H54 (cell line): ENCODE measurements around the gene BOK.
"Not testable (repeated sequence)": the region's sequence is repeated elsewhere in the genome, so short reads cannot be mapped to it uniquely, and the experiment has no call there.

ENCODE experiments used
- DNase-seq: peaks from one replicate; pipeline ENCODE4 v3.0.0; 2011; ENCODE audit warnings: low spot score, mixed read lengths; ENCODE audit not compliant: insufficient read length
- FAIRE-seq: peaks from 3 replicates; lab custom pipeline; 2011; peaks lifted over from hg19 to GRCh38; lab: Jason Lieb, UNC
- POLR2A ChIP-seq: IDR thresholded peaks from 2 replicates; pipeline ENCODE4 v1.6.1; 2011; ENCODE audit warnings: low read depth, mild to moderate bottlenecking, low read length

The BOK gene, protein sequence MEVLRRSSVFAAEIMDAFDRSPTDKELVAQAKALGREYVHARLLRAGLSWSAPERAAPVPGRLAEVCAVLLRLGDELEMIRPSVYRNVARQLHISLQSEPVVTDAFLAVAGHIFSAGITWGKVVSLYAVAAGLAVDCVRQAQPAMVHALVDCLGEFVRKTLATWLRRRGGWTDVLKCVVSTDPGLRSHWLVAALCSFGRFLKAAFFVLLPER

DNA sequence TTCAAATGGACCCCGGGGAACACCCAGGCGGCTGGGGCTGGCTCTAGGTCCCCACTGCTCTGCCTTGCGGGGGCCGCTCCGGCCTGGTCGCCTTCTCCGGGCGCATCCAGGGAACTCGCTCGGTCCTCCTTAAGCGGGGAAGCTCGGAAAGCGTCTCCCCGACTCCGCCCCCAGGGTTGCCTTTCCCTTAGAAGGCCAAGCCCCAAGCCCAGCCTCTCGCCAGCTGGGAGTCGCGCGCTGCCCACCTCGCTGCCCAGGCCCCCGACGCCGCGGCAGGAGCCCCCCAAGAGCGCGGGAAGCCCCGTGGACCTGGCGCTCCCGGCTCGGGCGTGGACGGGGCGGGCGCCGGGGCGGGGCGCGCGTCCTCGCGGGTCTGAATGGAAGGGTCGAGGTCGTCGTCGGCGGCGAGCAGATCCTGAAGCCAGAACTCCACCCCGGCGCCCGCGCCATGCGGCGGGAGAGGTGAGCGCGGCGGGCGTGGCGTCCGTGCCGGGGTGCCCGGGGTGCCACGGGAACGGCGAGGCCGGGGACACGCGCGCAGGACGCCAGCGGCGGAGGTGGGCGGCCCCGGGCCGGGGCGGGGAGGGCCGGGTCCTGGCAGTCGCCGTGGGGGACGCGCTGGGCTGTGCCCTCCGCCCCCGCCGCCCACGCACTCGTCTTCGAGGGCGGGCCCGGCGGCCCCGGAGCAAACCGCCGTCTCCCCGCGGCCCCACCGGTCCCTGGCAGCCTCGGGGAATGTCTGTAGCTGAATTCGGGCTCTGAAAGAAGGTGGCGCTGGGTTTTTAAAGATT is at the start of gene BOK:
Gene BOK, plus strand, starts transcription at position 214 of the 791 bp plus-strand sequence. CDS start 739 bp downstream, outside the sequence.
- FAIRE-seq (no peak), DNase-seq (peak; percentile 78)
- TF ChIP-seq POLR2A: no peak; the same call in 1 of the 2 replicates

DNA sequence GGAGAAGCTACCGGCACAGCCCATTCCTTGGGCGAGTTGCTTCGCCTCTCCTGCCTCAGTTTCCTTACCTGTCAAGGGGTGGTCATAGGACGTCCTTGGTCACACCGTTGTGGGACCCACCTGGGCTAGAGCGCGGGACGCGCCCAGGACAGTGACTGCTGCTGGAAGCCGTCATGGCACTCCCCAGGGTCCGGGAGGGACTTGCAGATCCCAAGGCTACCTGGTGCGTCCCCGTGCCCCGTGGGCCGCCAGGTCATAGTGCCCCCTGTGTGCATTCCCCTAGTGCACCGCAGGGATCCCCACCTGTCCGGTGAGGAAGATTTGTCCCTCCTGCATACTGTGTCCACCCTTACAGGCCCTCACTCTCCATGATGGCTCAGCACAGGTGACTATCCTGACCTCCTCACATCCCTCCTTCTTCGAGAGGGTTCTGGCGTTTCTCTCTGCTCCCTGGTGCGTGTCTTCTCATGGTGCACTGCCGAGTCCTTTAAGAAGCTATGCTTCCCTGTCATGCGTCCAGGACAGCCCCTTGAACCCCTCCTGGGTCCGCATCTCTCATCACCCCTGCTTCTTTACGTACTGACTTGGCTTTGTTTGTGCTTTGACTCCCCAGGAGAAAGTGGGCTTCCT is 49.3 kb upstream of the BOK start:
- TF ChIP-seq POLR2A: no peak
- FAIRE-seq (no peak), DNase-seq (no peak)

DNA sequence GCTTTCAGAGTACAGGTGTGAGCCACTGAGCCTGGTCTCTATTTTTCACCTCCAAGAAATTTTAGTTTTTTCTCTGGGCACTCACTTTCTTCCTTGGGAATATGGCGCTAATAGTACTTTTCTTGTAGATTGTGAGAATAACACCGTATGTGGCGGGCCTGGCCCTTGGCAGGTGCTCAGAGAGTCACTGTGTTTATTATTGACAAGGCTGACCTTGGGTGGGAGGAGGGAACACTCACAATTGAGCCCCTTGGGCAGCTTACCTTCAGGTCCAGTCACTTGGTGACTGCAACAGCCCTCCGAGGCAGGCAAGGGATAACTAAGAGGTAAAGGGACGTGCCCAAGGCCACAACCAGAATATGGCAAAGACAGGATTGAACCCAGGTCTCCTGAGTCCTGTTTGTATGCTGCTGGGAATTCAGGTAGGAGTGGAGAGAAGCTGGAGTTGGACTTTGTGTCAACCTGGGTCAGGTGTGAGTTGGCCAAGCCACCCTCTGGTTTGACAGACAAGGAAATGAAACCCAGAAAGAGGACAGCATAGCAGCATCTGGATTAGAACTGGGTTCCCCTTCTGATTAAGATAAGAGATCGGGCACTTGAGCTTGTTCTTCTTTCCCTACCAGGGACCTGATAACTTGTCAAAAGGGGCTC is 47.3 kb upstream of the BOK start:
- no peak for TF ChIP-seq POLR2A
- DNase-seq (no peak), FAIRE-seq (no peak)

DNA sequence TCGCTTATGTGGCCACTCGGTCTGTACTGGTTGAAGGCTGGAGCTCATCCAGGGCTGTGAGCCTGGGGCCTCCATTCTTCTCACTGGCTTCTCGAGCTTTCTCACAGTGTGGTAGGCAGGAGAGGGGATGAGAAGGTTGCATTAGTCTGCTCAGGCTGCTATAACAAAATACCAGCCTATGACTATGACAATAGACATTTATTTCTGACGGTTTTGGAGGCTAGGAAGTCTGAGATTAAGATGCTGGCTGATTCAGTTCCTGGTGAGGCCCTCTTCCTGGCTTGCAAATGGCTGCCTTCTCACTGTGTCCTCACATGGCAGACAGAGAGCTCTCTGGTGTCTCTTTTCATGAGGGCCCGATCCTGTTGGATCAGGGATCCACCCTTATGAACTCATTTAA is 44.0 kb upstream of the BOK start:
- no peak for TF ChIP-seq POLR2A
- FAIRE-seq (no peak), DNase-seq (no peak)

DNA sequence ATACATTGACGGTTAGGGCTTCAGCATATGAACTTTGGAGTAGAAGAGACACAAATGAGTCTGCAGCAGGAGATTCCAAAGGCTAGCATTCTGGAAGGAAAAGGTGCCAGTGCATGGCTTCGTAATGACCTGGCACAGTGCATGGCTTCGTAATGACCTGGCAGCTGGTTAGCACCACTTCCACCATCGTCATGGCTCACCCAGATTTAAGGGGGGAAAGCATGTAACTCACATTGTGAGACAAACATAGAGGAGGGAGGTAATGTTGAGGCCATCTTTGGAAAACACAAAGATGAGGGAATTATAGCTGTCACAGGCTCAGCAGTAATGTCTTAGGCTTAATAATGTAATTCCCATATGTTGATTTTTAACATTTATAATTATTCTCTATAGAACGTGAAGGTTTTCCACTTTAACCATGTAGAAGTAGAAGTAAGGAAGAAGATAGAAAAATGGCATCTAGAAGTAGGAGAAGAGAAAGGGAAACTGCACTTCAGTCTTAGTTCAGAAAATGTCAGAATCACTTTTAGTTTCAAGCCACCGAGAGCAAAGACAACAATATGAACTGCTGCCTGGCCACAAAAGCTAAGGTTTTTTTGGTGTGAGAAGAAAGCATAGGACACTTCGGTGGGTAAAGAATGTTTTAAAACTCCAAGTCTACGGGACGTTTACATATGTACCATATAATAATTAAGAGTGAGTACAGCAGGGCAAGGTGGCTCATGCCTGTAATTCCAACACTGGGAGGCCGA is 43.4 kb upstream of the BOK start:
- FAIRE-seq (no peak), DNase-seq (no peak)
- TF ChIP-seq POLR2A: no peak

DNA sequence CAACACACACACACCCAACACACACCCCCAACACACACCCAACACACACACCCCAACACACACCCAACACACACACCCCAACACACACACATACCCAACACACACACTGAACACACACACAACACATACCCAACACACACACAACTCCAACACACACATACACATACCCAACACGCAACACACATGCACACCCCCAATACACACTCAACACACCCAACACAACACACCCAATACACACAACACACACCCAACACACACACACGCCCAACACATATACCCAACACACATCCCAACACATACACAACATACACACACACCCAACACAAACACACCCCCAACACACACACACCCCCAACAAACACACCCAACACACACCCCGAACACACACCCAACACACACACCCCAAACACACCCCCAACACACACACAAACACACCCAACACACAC is 42.0 kb upstream of the BOK start:
- DNase-seq (no peak), FAIRE-seq (no peak)
- no peak for TF ChIP-seq POLR2A

DNA sequence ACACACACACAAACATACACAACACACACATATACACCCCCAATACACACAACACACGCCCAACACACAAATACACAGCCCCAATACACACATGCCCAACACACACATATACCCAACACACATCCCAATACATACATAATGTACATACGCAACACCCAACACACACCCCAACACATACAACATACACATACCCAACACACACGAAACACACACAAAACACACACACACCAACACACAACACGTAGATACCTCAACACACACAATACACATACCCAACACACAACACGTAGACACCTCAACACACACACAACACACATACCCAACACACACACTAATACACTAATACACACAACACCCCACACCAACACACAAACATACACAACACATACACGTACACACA is 41.2 kb upstream of the BOK start:
- DNase-seq (no peak), FAIRE-seq (no peak)
- no peak for TF ChIP-seq POLR2A

DNA sequence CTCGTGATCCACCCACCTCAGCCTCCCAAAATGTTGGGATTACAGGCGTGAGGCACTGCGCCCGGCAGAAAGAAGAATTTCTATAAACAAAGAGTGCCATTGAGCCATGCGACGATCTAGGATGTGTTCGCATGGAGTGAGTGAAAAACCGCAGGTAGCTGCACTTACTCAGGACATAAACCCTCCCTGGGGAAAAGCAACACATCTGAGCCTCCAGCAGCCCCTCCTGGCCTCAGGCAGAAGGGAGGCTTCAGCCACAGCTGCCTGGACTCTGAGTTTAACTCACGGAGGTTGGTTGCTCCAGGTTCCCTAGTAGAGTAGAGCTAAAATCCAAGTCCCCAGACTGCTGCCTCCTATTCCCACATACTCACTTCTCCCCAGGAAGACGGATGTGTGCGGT is 38.9 kb upstream of the BOK start:
- DNase-seq: no peak
- TF ChIP-seq POLR2A: no peak
- no peak for FAIRE-seq

DNA sequence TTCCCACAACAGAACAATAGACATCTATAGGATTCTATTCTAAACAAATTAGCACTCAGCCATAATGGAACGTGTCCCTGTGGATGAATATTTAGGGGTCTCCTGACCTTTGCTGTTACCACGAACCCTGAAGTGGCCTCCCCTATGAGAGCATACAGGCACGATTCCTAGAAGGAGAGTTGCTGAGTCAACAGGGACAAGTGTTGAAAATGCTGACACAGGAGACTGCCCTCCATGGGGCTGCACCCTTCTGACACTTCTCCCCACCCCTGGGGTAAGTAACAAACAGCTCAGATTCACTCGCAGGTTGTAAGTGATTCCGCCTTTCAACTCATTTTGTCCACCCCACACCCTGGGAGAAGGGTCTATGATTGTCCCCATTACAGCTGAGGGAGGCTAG is 36.1 kb upstream of the BOK start:
- no peak for FAIRE-seq
- DNase-seq: no peak
- no peak for TF ChIP-seq POLR2A

DNA sequence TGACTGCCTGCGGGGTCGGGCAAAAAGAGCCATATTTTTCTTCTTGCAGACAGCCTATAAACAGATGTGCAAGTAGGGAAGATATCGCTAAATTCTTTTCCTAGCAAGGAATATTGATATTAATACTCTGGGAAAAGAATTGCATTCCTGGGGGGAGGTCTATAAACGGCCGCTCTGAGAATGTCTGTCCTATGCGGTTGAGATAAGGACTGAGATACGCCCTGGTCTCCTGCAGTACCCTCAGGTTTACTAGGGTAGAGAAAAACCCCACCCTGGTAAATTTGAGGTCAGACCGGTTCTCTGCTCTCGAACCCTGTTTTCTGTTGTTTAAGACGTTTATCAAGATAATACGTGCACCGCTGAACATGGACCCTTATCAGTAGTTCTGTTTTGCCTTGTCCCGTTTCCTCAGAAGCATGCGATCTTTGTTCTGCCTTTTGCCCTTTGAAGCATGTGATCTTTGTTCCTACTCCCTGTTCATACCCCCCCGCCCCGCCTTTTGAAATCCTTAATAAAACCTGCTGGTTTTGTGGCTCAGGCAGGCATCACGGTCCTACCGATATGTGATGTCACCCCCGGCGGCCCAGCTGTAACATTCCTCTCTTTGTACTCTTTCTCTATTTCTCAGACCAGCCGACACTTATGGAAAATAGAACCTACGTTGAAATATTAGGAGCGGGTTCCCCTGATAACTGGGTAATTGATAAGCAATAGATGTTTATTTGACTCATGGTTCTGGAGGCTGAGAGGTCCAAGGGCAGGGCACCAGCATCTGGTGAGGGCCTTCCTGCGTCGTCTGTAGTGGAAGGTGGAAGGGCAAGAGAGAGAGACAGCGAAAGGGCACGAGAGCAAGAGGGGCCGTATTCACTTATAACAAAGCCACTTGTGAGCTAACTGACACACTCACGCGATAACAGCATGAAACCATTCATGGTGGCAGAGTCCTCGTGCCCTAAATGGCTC is 32.4 kb upstream of the BOK start:
- not testable (repeated sequence) for DNase-seq, FAIRE-seq

DNA sequence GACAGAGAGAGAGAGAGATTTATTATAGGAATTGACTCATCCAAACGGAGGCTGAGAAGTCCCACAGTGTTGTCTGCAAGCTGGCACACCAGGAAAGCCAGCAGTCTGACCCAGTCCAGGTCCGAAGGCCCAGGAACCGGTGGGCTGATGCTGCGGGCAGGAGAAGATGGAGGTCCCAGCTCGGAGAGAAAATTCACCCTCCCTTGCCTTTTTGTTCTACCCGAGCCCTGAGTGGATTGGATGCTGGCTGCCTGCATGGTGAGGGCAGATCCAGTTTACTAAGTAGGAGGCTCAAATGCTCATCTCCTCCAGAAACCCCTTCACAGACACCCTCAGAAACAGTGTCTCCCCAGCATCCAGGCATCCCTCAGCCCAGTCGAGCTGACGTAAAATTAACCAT is 28.0 kb upstream of the BOK start:
- DNase-seq (no peak), FAIRE-seq (no peak)
- TF ChIP-seq POLR2A: no peak

DNA sequence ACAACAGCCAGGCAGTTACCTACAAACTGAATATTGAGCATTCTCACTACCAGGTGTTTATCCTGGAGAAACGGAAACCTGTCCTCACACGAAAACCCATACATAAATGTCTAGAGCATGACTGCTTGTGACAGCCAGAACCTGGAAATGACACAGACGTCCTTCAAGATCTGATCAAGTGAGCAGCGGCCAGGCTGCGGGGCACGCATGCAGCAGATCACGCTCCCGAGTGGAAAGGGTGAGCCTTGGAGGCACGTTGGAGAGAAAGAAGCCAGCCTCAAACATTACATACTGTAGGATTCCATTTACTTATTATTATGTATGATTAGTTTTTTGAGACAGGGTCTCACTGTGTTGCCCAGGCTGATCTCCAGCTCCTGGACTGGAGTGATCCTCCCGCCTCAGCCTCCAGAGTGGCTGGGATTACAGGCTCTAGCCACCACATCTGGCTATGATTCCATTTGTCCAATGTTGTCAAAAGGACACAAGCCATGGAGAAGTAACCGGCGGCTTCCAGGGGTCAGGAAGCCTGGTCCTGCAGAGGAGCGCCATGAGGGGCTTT is 27.3 kb upstream of the BOK start:
- FAIRE-seq (no peak), DNase-seq (no peak)
- no peak for TF ChIP-seq POLR2A
